ENCODE data around the gene RTP5.
A peak's percentile ranks its signal among the peaks of the same experiment; 100 is the strongest.

Gene RTP5

DNA sequence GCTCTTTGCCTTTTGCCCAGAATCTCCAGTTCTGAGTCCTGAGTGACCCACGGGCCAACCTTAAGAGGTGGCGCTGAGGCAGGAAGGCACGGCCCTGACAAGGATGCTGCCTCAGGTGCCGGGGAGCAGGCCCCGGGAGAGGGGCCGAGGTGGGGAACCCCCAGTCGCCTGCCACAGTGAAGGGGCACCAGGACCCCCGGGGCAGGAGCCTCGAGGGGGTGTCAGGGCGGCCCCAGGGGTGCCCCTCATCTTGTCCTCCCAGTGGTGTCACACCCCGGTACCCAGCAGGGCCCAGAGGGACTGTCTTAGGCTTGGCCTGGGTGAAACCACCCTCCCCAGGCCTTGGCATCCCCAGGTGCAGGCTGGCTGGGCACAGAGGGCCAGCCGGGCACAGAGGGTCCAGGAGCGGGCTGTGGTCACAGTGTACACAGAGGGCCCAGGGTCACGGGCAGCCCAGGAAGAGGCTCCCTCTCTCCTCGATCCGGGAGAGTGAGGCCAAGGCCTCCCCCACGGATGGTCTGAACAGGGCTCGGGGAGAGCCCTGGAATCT lies 11.9 kb upstream of the RTP5 start:
- no peak for DNase-seq (ENCODE audit: low spot score)

DNA sequence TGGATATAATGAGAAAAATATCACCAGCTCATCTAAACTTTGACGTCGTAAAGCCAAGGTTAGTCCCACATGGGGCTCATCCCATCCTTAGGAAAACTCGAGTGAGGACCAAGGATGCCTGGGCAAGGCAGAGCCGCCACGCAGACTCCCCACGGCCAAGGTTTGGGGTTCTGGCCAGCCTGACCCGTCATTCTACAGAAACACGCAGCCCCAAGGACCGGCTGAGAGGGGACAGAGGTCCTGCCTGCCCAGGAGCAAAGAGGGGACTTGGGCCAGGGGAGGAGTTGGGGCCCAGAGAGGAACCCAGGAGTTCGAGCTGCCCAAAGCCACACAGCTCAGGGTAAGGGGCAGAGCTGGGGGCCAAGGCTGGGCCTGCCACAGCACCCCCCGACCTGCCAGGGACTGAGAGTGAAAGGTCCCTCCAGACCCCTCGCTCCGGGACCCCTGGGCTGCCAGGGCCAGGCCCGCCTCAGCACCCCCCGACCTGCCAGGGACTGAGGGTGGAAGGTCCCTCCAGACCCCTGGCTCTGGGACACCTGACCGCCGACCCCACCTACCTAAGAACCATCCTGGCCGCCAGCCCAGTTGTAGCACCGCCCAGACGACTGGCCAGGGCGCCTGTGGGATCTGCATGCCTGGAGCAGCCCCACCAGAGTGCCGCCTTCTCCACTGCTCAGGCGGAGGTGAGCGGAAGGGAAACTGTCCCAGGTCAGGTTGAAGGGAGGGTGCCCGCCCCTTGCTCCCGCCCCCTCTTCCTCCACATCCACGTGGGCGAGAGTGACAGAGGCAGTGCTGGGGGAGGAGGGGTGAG lies 11.1 kb upstream of the RTP5 start, which contains the start of gene PDCD1:
Gene PDCD1, minus strand, starts transcription at position 689 of the 811 bp plus-strand sequence. Its CDS starts 56 bp downstream, at position 633.
- DNase-seq (ENCODE audit: low spot score) = no peak

DNA sequence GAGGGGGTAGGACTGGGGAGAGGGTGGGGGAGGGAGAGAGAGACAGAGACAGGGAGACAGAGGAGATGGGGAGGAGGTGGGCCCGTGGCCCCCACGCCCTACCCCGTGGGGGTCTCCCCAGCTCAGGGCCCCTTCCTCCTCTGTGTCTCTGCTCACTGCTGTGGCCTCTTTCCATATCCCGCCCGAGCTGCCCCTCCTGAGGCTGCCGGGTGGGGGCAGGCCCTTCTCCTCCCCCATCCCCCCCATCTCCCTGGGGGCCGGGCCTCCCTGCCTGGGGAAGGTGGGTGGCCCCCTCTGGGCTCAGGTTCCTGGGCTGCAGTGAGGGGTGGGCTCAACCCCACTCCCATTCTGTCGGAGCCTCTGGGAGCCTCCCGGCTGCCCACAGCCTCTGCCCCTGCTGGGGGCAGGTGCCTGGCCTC lies 10.5 kb upstream of the RTP5 start:
- no peak for DNase-seq (ENCODE audit: low spot score)

DNA sequence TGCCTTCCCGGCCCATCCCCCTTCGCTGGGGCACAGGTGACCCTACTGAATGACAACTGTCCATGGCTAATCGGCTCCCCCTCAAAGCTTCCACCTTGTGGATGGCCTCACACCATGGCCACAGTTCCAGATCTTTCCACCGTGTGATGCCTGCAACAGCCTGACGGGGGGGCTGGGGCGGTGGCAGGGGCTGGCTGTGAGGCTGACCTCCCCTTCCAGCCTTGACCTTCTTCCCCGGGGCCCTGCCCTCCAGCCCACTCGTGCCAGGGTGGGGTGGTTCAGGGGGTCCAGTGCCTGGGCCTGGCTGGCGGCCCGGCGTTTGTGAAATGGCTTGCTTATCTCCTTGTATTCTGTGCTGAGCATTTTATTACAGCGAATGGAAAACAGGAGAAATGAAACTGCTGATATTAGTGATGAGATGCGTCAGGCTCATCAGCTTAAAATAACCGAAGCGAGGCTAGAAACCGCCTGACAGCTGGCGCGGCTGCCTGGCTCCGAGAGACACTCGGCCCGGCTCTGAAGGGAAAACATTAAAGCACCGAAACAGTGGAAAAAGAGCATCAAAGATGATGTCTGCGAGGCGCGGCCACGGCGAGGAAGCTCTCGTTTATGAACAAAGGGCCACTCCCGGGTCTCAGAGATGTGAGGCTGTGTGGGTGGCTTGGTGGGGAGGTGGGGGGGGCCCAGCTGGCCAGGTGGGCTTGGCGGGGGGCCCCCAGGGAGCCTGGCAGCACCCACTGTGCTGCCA lies 9.9 kb upstream of the RTP5 start:
- DNase-seq (ENCODE audit: low spot score) = peak; percentile 67

DNA sequence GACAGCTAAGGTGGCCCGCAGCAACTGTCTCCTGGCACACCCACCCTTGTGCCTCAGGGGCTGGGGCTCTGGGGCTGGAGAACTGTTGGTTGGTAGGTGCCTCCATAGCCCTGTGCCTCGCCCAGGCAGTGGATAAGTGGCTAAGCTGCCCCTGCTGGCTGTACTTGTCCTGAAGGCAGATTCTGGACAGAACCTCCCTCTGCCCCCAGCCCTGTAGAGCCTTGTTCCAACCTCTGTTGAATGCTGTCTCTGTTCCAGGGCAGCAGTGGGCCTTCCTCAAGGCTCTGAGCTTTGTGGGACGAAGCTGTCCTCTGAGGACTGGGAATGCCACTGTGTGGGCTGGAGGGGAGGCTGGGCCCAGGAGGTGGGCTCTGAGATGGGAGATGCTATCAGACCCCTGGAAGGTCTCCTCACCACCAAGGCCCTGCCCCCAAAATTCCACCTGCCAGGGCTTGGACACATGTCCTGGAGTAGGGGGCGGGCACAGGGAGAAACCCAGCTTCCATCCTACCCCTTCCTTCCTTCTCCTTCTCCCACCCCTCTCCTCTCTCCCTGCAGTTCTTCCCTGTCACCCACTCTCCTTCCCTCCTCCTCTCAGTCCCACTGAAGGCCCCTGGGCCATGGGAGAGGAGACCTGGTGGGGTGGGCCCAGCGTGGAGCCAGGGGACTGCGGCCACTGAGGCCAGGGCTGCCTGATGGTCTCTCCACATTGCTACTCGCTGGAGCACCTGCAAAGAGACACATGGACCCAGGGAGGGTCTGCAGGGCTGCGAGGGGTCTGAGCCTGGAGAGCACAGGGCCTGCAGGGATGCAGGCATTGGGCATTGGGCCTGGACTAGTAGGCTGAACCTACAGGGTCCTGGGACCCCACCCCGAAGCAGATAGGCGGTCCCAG lies 9.1 kb upstream of the RTP5 start:
- DNase-seq (ENCODE audit: low spot score) = no peak

- DNase-seq (ENCODE audit: low spot score) = no peak
Observed at GRCh38 chr2:241861264-241861663, 8.3 kb upstream of the RTP5 start.

GRCh38 chr2:241862093-241862492 lies 7.4 kb upstream of the RTP5 start:
- no peak for DNase-seq (ENCODE audit: low spot score)

DNA sequence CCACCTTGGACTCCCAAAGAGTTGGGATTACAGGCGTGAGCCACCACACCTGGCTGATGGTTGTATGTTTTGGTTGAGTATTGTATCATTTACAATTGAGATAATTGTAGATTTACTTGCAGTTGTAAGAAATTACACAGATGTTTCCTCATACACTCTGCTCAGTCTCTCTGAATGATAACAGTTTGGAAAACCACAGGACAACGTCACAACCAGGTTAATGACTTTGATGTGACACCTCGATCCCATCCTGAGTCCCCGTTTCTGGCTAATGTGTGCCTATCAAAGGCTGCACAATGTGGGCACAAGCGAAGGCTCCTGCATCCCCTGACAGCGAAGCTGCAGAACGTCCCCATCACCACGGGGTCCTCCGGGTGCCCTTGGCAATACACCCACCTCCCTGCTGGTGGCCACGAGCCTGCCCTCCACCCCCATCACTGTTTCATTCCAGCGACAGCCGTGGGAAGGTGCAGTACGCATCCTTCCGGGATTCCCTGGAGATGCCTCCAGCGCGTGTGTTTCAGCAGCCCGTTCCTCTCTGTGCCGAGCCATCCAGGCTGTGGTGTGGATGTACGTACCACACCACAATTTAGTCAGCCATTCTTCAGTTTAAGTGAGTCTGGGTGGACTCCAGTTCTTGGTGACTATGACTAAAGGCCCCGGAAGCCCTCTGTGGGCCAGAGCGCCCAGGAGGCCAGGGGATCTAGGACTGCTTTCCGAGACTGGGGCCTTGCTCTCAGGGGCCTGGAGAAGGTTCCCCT lies 6.6 kb upstream of the RTP5 start:
- no peak for DNase-seq (ENCODE audit: low spot score)

GRCh38 chr2:241863536-241863954 lies 6.0 kb upstream of the RTP5 start:
- DNase-seq (ENCODE audit: low spot score) = peak; percentile 37

DNA sequence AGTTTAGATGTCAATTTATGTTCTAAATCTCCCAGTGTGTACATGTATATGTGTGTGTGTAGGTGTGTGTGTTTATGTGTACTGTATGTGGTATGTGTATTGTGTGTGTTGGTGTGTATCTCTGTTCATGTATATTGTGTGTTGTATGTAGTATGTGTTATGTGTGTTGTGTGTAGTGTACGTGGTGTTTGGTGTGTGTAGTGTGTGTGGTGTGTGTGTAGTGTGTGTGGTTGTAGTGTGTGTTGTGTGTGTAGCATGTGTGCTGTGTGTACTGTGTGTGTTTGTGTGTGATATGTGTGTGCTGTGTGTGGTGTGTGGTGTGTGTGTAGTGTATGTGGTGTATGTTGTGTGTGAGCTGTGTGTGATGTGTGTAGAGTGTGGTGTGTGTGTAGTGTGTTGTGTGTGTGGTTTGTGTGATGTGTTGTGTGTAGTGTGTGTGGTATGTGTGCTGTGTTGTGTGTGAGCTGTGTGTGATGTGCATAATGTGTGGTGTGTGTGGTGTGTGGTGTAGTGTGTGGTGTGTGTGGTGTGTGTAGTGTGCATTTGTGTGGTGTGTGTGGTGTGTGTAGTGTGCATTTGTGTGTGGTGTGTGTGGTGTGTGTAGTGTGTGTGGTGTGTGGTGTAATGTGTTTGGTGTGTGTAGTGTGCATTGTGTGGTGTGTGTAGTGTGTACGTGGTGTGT lies 5.2 kb upstream of the RTP5 start:
- DNase-seq (ENCODE audit: low spot score) = no peak

- DNase-seq (ENCODE audit: low spot score) = no peak
Observed at GRCh38 chr2:241864850-241865213, 4.7 kb upstream of the RTP5 start.

- no peak for DNase-seq (ENCODE audit: low spot score)
Observed at GRCh38 chr2:241865416-241865956, 4.0 kb upstream of the RTP5 start.

- DNase-seq (ENCODE audit: low spot score) = no peak
Observed at GRCh38 chr2:241865957-241866789, 3.4 kb upstream of the RTP5 start.

DNA sequence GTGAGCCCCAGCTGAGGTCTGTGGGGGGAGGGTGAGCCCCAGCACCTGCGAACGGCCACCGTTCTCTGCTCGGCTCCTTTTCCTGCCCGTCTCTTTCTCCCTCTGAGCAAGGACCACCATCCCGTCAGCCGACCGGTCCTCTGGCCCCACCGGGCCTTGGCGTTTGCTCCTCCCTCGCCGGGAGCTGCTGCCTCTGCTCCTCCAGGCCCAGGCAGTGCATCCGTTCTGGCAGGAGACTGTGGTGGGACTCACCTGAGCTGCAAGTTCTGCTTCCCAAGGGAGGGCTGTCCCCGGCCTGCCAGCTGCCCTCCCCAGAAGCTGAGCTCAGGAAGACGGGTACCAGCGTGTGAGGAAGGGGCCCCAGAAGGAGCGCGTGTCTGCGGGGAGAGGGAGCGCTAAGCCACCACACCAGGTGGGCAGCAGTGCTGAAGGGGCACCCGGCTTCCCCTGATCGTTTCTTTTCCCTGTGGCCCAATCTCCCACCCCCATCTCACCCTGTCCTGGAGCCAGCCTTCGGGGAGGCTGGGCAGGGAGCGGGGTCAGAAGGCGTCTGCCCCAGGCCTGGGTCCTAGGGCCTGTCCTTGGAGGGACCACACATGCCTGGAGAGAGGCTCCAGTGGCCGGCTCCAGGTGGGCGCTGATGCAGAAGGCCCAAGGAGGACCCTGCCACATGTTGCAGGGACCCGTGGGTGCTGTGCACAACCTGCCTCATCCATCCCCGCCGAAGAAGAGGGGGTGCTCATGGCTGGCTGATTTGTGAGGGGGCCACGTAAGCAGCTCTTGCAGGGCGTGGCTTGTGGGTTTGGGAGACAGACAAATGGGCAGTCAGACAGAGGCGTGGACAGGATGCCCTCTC lies 2.5 kb upstream of the RTP5 start:
- DNase-seq (ENCODE audit: low spot score) = no peak

GRCh38 chr2:241867776-241868420 lies 1.6 kb upstream of the RTP5 start:
- no peak for DNase-seq (ENCODE audit: low spot score)

- no peak for DNase-seq (ENCODE audit: low spot score)
Observed at GRCh38 chr2:241868661-241869081, 858 bp upstream of the RTP5 start.

DNA sequence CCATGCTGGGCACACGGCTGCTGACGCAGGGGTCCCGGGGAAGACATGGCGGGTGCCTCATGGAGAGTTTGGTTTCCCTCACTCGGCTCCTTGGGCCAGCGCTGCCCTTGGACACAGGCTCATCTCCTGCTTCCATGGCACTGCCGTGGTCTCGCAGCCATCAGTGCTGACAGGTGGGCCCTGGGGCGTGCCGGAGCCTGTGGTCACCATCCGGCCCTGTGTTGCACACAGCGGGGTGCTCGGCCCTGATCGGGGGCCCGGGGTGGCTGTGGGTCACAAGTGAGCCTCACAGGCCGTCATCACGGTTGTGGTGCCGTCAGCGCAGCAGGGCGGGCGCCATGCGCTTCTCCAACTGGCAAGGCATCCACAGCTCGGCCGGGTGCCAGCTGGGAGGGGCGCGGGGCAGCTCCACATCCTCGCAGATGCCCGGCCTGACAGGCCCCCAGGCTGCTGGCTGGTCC lies 582 bp downstream of the RTP5 start:
- no peak for DNase-seq (ENCODE audit: low spot score)

All from AG08395 (cell line).